Endothelial cell of umbilical vein (primary cell): ENCODE results near the gene RAD51B.
A peak's percentile ranks its signal among the peaks of the same experiment; 100 is the strongest.

ENCODE experiments used
- EZH2 ChIP-seq: IDR thresholded peaks from 2 replicates; pipeline ENCODE4 v1.6.1; 2012; ENCODE audit warnings: borderline replicate concordance, low read depth, mild to moderate bottlenecking, moderate library complexity, low read length, inconsistent platforms; ENCODE audit not compliant: severe bottlenecking
- FOS ChIP-seq: IDR thresholded peaks from 2 replicates; pipeline ENCODE4 v1.6.1; 2011; ENCODE audit warnings: mild to moderate bottlenecking, low read length, moderate library complexity, borderline replicate concordance; ENCODE audit not compliant: insufficient read depth
- GATA2 ChIP-seq: IDR thresholded peaks from 2 replicates; pipeline ENCODE4 v1.7.0; 2011; ENCODE audit warnings: low read depth, mild to moderate bottlenecking, moderate library complexity, mixed read lengths, low read length; ENCODE audit not compliant: insufficient read length, insufficient read depth
- JUN ChIP-seq: IDR thresholded peaks from 2 replicates; pipeline ENCODE4 v1.6.1; 2011; ENCODE audit warnings: borderline replicate concordance, low read depth; ENCODE audit not compliant: insufficient read length, insufficient read depth
- MYC ChIP-seq: IDR thresholded peaks from one replicate; pipeline ENCODE4 v1.6.1; 2011; ENCODE audit warnings: mild to moderate bottlenecking, low read depth, low read length
- POLR2A ChIP-seq: IDR thresholded peaks from 2 replicates; pipeline ENCODE4 v1.6.1; 2012; ENCODE audit warnings: low read depth, mild to moderate bottlenecking, control low read depth, low read length
- POLR2AphosphoS5 ChIP-seq: IDR thresholded peaks from 2 replicates; pipeline ENCODE4 v1.6.1; 2012; ENCODE audit warnings: low read depth, mild to moderate bottlenecking, control low read depth, low read length, moderate library complexity; ENCODE audit not compliant: insufficient read depth
- TF ChIP-seq, protein P1 (sequence below), 2 donors: IDR thresholded peaks; 1 replicate in 1 of 2; 2 replicates in 1 of 2; pipeline ENCODE4 v1.5.1; 2011; ENCODE audit warnings: low read length in 2 of 2, mild to moderate bottlenecking in 2 of 2, moderate library complexity in 2 of 2, control low read depth in 1 of 2, inconsistent platforms in 1 of 2, low read depth in 1 of 2; ENCODE audit not compliant: insufficient read depth in 1 of 2; ENCODE audit errors: extremely low read depth in 1 of 2
- TF ChIP-seq, protein P2 (sequence below): IDR thresholded peaks from 2 replicates; pipeline ENCODE4 v1.6.1; 2011; ENCODE audit not compliant: insufficient read depth, insufficient read length

DNA sequence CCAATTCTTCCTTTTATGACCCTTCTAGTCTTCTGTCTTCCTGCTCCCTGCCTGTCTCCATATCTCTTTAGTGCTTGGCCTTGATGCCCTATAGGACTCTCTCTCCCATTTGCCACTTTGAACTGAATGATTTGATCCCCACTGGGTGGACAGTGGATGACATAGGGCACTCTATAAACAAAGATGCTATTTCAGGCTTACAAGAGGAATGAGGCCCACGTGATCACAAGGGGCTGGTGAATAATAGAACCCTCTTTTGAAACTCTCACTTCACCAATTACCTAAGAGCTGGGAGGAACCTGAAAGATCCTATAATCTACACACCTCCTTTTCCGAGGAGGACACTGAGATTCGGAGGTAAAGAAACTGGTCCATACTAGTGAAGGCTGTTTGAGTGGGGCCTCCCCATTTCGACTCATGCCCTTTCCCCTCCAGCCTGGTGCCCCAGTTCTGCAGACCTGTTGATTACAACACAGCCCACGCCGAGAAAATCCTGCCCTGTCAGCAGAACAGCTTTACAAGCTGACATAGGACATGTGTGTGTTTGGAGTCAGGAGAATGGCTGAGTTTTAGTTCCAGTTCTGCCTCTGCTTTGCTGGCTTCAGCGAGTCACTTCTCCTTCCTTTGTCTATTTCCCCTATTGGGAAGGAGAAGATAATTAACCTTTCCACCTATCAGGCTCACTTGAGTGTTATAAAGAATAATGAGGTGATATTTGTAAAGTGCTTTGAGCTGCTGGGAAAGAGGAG, 573.0 kb downstream of the RAD51B start:
- TF ChIP-seq, protein P1, sequence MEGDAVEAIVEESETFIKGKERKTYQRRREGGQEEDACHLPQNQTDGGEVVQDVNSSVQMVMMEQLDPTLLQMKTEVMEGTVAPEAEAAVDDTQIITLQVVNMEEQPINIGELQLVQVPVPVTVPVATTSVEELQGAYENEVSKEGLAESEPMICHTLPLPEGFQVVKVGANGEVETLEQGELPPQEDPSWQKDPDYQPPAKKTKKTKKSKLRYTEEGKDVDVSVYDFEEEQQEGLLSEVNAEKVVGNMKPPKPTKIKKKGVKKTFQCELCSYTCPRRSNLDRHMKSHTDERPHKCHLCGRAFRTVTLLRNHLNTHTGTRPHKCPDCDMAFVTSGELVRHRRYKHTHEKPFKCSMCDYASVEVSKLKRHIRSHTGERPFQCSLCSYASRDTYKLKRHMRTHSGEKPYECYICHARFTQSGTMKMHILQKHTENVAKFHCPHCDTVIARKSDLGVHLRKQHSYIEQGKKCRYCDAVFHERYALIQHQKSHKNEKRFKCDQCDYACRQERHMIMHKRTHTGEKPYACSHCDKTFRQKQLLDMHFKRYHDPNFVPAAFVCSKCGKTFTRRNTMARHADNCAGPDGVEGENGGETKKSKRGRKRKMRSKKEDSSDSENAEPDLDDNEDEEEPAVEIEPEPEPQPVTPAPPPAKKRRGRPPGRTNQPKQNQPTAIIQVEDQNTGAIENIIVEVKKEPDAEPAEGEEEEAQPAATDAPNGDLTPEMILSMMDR (IDR thresholded peaks at IDR 0.05; ENCODE audit: extremely low read depth in 1 of 2, insufficient read depth in 1 of 2, low read depth in 1 of 2, low read length in 2 of 2) = no peak
- TF ChIP-seq POLR2AphosphoS5 = no peak
- no peak for TF ChIP-seq POLR2A
- no peak for TF ChIP-seq JUN
- no peak for TF ChIP-seq GATA2
- no peak for TF ChIP-seq EZH2
- TF ChIP-seq, protein P2, sequence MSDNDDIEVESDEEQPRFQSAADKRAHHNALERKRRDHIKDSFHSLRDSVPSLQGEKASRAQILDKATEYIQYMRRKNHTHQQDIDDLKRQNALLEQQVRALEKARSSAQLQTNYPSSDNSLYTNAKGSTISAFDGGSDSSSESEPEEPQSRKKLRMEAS = no peak
- peak; percentile 10 for TF ChIP-seq FOS
- TF ChIP-seq MYC = no peak
